ENCODE data around the gene CYP2A6. TPM values are rescaled to one million over a fixed set of nuclear protein-coding genes. Genes with fewer than 3 reads are reported as not detected.

CYP2A6 gene
- total and polyA plus RNA-seq, 4 experiments from 2014 or later, result 0.23 TPM; not detected in 3

DNA sequence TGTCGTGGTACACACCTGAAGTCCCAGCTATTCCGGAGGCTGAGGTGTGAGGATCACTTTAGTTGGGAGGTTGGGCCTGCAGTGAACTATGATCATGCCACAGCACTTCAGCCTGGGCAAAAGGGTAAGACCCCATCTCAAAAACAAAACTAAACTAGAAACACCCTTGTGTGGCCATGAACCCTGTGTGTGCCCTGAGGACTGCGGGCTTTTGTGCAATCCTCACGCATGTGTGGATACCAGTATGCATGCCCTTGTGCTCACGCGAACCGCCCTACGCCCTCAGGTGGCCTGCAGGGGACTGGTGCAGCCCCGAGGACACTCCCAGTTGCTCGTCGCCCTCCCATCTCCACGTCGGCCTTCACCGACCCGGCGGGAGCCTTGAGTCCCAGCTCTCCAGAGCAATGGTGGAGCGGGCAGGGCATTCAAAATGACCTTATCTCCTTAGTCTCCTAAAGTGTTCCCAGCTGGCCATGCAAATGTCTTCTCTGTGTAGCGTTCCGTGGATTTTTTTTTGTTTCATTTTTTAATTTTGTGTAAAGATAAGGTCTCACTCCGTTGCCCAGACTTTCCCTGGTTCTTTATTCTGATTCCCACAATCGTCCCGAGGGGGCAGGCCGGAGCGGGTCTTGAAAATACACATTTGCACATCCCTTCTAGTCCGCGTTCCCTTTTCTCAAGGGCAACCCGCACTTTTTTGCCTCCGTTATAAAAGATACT is 52.1 kb downstream of the CYP2A6 start:
- Mint-ChIP-seq H3K9me3 (no peaks in the 10 kb centered on the region), H3K27me3 (no peaks in the 10 kb centered on the region), H3K4me1 (peaks cover 28 to 52% (median 39%) of the 10 kb centered on the region in 4 donors), H3K36me3 (peaks cover 10 to 30% of the 10 kb centered on the region in 2 donors), H3K4me3 (peak overlapping the region; percentile 92 to 99 (median 96)), H3K27ac (peak overlapping the region; percentile 98 to 100 (median 99))
- Histone ChIP-seq H3K9me3 (ENCODE audit: control insufficient read depth in 1 of 2, low read length in 2 of 2) (no peaks in the 10 kb centered on the region), H3K27me3 (ENCODE audit: insufficient read depth, low read length) (no peaks in the 10 kb centered on the region), H3K27ac (ENCODE audit: low read depth, low read length) (peak overlapping the region; percentile 82), H3K4me3 (ENCODE audit: low read length in 2 of 2) (peak overlapping the region; percentile 55 to 86), H3K36me3 (ENCODE audit: insufficient read depth, low read length) (peaks cover 10% of the 10 kb centered on the region), H3K4me1 (ENCODE audit: insufficient read depth, low read length) (peaks cover 44% of the 10 kb centered on the region)
- DNase-seq, result peak; percentile 64 to 82 (median 70)
- POLR2A ChIA-PET (ENCODE audit: partially characterized antibody), result interaction anchor here (0.5 to 15.6 kb wide), 23 partner anchors 10 to 751 kb away, joined by 3 to 369 read pairs (median 5); partner anchors contain the start of genes ACTMAP, COQ8B, HNRNPUL1 and ITPKC
- CTCF ChIA-PET (ENCODE audit: partially characterized antibody), result interaction anchor here (1.0 to 4.0 kb wide), 11 partner anchors 9 to 135 kb away, joined by 3 to 40 read pairs (median 7); partner anchors contain the start of genes ACTMAP, RAB4B and SNRPA
- intact Hi-C loops (cut with micrococcal nuclease), result loop anchor here (1.0 to 2.0 kb wide), 6 partner anchors 8 to 465 kb away; partner anchors contain the start of genes ACTMAP, COQ8B and RAB4B

DNA sequence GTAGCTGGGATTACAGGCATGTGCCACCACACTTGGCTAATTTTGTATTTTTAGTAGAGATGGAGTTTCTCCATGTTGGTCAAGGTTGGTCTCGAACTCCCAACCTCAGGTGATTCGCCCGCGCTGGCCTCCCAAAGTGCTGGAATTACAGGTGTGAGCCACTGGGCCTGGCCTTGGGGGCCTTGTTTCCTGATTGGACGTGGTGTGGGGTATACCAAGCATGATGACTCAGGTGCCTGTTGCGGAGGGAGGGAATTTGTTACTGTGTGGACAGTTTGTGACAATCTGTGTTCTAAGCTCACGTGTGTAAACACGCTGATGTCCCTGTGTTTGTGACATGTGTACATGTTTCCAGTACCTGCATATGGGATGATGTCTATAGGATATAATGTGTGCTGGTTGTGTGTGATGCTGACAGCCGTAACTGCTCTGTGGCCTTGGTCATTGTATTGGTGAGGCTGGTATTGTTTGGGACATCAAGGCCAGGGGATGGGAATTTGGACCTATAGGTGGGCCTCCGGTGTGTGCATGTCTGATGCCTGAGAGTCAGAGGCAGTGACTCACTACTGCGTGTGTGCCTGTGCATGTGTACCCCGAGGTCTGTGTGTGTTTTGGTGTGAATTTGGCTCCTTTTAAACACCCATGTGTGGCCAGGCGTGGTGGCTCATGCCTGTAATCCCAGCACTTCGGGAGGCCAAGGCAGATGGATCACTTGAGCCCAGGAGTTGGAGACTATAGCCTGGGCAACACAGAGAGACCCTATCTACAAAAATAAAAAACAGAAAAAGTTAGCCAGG is 52.9 kb downstream of the CYP2A6 start:
- H3K4me3 ChIP-seq (ENCODE audit: low read length in 2 of 2), result peak overlapping the region in 1 of 2 donors; percentile 55
- peak overlapping the region; percentile 82 for H3K27ac ChIP-seq (ENCODE audit: low read depth, low read length)
- Mint-ChIP-seq H3K27me3 (no peaks in the 10 kb centered on the region), H3K27ac (peak overlapping the region; percentile 85 to 100 (median 98)), H3K4me1 (peaks cover 25 to 45% (median 33%) of the 10 kb centered on the region in 4 donors), H3K9me3 (no peaks in the 10 kb centered on the region), H3K4me3 (peak overlapping the region in 7 of 8 donors; percentile 58 to 99 (median 94)), H3K36me3 (peaks cover 9 to 23% of the 10 kb centered on the region in 2 donors)
- H3K36me3 ChIP-seq (ENCODE audit: insufficient read depth, low read length), result peaks cover 10% of the 10 kb centered on the region
- DNase-seq, result no peak
- POLR2A ChIA-PET (ENCODE audit: partially characterized antibody), result interaction anchor here (0.5 to 15.6 kb wide), 13 partner anchors 11 to 330 kb away, joined by 3 to 369 read pairs (median 16); partner anchors contain the start of genes ACTMAP, COQ8B, ITPKC and MIA
- H3K27me3 ChIP-seq (ENCODE audit: insufficient read depth, low read length), result no peaks in the 10 kb centered on the region
- intact Hi-C loops (cut with micrococcal nuclease), result no loop called here
- H3K9me3 ChIP-seq (ENCODE audit: control insufficient read depth in 1 of 2, low read length in 2 of 2), result no peaks in the 10 kb centered on the region
- H3K4me1 ChIP-seq (ENCODE audit: insufficient read depth, low read length), result peaks cover 37% of the 10 kb centered on the region
- CTCF ChIA-PET (ENCODE audit: partially characterized antibody), result interaction anchor here (1.1 to 4.0 kb wide), 7 partner anchors 10 to 47 kb away, joined by 3 to 40 read pairs (median 8); partner anchors contain the start of genes ACTMAP, RAB4B and SNRPA

Other genes with a start within 250 kb of the CYP2A6 start
- 100 to 1,000 TPM; 157 to 158 TPM for gene LTBP4, start 249.1 kb downstream of the CYP2A6 start, total RNA-seq
- 10 to 100 TPM; 26.0 to 49.4 TPM for gene LTBP4, start 249.1 kb downstream of the CYP2A6 start, polyA plus RNA-seq
- gene NUMBL, start 159.8 kb downstream of the CYP2A6 start, total RNA-seq, result 10 to 100 TPM; 15.8 to 20.2 TPM
- gene NUMBL, start 159.8 kb downstream of the CYP2A6 start, polyA plus RNA-seq, result 1 to 10 TPM in 1 of 2 donors, under 1 TPM in 1; 0.35 to 1.6 TPM
- 10 to 100 TPM; 48.0 to 54.7 TPM for gene COQ8B, start 133.6 kb downstream of the CYP2A6 start, total RNA-seq
- 10 to 100 TPM; 20.2 to 20.4 TPM for gene COQ8B, start 133.6 kb downstream of the CYP2A6 start, polyA plus RNA-seq
- 10 to 100 TPM in 1 of 2 experiments, 1 to 10 TPM in 1; 8.1 to 10.2 TPM for gene ITPKC, start 133.3 kb downstream of the CYP2A6 start, total RNA-seq
- 1 to 10 TPM; 1.9 to 7.2 TPM for gene ITPKC, start 133.3 kb downstream of the CYP2A6 start, polyA plus RNA-seq
- gene ACTMAP, start 100.0 kb downstream of the CYP2A6 start, total RNA-seq, result 1 to 10 TPM; 5.2 to 5.5 TPM
- gene ACTMAP, start 100.0 kb downstream of the CYP2A6 start, polyA plus RNA-seq, result 1 to 10 TPM in 1 of 2 donors, under 1 TPM in 1; 0.26 to 2.8 TPM
- gene SNRPA, start 99.2 kb downstream of the CYP2A6 start, total RNA-seq, result 10 to 100 TPM; 93.3 to 95.7 TPM
- gene SNRPA, start 99.2 kb downstream of the CYP2A6 start, polyA plus RNA-seq, result 10 to 100 TPM; 48.8 to 63.9 TPM
- 10 to 100 TPM; 11.2 to 11.4 TPM for gene MIA, start 74.9 kb downstream of the CYP2A6 start, total RNA-seq
- not detected for gene MIA, start 74.9 kb downstream of the CYP2A6 start, polyA plus RNA-seq
- gene RAB4B, start 72.2 kb downstream of the CYP2A6 start, total RNA-seq, result 10 to 100 TPM; 53.5 to 55.0 TPM
- gene RAB4B, start 72.2 kb downstream of the CYP2A6 start, polyA plus RNA-seq, result 10 to 100 TPM; 67.3 to 69.8 TPM
- 100 to 1,000 TPM; 203 to 219 TPM for gene EGLN2, start 51.3 kb downstream of the CYP2A6 start, total RNA-seq
- 100 to 1,000 TPM; 141 to 207 TPM for gene EGLN2, start 51.3 kb downstream of the CYP2A6 start, polyA plus RNA-seq
- gene CYP2A7, start 31.8 kb upstream of the CYP2A6 start, total RNA-seq, result not detected
- not detected for gene CYP2A7, start 31.8 kb upstream of the CYP2A6 start, polyA plus RNA-seq
- not detected for gene CYP2B6, start 140.8 kb upstream of the CYP2A6 start, total RNA-seq
- gene CYP2B6, start 140.8 kb upstream of the CYP2A6 start, polyA plus RNA-seq, result not detected
- not detected for gene CYP2A13, start 238.0 kb upstream of the CYP2A6 start, total RNA-seq
- not detected for gene CYP2A13, start 238.0 kb upstream of the CYP2A6 start, polyA plus RNA-seq

Measured in CD4-positive, alpha-beta memory T cell (primary cell).